Glutamatergic neuron (in vitro differentiated cells): ENCODE results near the gene UTS2. TPM values are rescaled to one million over a fixed set of nuclear protein-coding genes. Genes with fewer than 3 reads are reported as not detected.

Experiments used
- DNase-seq: peaks from one replicate; pipeline ENCODE4 v3.0.0; 2022
- H3K27ac Mint-ChIP-seq: one replicate; pipeline ENCODE4 v1.8.0; 2020; ENCODE audit warnings: mild to moderate bottlenecking, mixed read lengths, inconsistent platforms; ENCODE audit not compliant: unreplicated experiment
- H3K27me3 Mint-ChIP-seq: one replicate; pipeline ENCODE4 v1.8.0; 2020; ENCODE audit warnings: mild to moderate bottlenecking, moderate library complexity, mixed read lengths, inconsistent platforms; ENCODE audit not compliant: unreplicated experiment
- H3K36me3 Mint-ChIP-seq: one replicate; pipeline ENCODE4 v1.8.0; 2020; ENCODE audit warnings: mild to moderate bottlenecking, mixed read lengths, inconsistent platforms; ENCODE audit not compliant: unreplicated experiment
- H3K4me1 Mint-ChIP-seq: one replicate; pipeline ENCODE4 v1.8.0; 2020; ENCODE audit warnings: mild to moderate bottlenecking, low read depth, mixed read lengths, inconsistent platforms; ENCODE audit not compliant: unreplicated experiment
- H3K4me3 Mint-ChIP-seq: one replicate; pipeline ENCODE4 v1.8.0; 2020; ENCODE audit warnings: mild to moderate bottlenecking, mixed read lengths, inconsistent platforms; ENCODE audit not compliant: unreplicated experiment
- H3K9me3 Mint-ChIP-seq: one replicate; pipeline ENCODE4 v1.8.0; 2020; ENCODE audit warnings: mild to moderate bottlenecking, moderate library complexity, mixed read lengths, inconsistent platforms; ENCODE audit not compliant: unreplicated experiment
- total RNA-seq: library from RNA; stranded (reverse); fragmentation: NEBNext Ultra II Directional; extraction: Animal tissue kit (Norgen Biotek cat#: 25700); gene quantifications from one replicate; pipeline ENCODE4 v1.2.1, GENCODE V29; 2021; ENCODE audit not compliant: unreplicated experiment
- TF ChIP-seq, protein P1 (sequence below): fragments of 200-600 bp; sonication (generic); IDR thresholded peaks from one replicate; pipeline ENCODE4 v1.5.0; 2021; ENCODE audit not compliant: partially characterized antibody, unreplicated experiment

UTS2 gene
- total RNA-seq, 1 donor from 2014 or later: not detected

DNA sequence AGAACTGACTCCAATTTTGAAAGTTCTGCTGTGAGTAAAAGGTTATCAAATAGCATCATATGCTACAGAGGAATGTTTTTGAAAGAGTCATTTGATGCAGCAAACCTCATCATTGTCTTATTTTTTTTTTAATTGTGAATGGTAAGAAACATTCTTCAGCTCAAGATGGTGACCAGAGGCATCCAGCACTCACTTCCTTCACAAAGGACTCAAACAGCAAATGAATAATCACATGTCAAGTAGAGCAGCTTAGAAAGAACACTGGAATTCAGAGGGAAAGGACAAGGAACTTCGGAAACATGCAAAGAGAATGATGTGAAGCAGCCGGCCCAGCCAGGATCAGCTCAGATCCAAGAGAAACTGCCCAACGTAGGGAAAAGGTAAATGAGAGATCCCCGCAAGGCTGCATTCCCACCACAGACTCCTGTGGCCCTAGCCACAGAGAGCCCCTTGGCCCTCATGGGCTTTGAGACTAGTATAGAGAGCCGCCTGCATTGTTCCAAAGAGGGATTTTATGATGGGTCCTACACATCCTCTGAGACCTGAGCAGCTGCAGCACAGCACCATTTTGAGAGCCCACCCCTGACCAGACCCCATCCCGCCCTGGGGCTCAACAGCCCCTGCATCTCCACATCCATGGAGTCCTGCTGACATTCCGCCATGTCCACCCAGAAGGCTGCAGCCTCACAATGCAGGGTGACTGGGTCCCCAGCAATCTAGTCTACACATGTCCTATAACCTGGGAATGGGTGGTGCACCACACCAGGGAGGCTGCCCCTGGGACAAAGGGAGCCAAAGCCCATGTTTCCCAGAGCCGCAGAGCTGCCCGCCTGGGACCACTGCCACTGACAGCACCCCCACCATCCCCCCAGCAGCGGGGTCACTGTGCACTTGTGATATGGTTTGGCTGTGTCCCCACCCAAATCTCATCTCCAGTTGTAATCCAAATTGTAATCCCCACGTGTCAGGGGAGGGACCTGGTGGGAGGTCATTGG, 21.2 kb upstream of the UTS2 start:
- H3K9me3 Mint-ChIP-seq: peaks cover 2% of the 10 kb centered on the region
- TF ChIP-seq, protein P1, sequence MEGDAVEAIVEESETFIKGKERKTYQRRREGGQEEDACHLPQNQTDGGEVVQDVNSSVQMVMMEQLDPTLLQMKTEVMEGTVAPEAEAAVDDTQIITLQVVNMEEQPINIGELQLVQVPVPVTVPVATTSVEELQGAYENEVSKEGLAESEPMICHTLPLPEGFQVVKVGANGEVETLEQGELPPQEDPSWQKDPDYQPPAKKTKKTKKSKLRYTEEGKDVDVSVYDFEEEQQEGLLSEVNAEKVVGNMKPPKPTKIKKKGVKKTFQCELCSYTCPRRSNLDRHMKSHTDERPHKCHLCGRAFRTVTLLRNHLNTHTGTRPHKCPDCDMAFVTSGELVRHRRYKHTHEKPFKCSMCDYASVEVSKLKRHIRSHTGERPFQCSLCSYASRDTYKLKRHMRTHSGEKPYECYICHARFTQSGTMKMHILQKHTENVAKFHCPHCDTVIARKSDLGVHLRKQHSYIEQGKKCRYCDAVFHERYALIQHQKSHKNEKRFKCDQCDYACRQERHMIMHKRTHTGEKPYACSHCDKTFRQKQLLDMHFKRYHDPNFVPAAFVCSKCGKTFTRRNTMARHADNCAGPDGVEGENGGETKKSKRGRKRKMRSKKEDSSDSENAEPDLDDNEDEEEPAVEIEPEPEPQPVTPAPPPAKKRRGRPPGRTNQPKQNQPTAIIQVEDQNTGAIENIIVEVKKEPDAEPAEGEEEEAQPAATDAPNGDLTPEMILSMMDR: no peak
- no peaks in the 10 kb centered on the region for H3K4me1 Mint-ChIP-seq
- H3K4me3 Mint-ChIP-seq: no peak overlapping the region
- no peaks in the 10 kb centered on the region for H3K27me3 Mint-ChIP-seq
- H3K36me3 Mint-ChIP-seq: peaks cover 9% of the 10 kb centered on the region
- no peak overlapping the region for H3K27ac Mint-ChIP-seq
- DNase-seq: no peak

DNA sequence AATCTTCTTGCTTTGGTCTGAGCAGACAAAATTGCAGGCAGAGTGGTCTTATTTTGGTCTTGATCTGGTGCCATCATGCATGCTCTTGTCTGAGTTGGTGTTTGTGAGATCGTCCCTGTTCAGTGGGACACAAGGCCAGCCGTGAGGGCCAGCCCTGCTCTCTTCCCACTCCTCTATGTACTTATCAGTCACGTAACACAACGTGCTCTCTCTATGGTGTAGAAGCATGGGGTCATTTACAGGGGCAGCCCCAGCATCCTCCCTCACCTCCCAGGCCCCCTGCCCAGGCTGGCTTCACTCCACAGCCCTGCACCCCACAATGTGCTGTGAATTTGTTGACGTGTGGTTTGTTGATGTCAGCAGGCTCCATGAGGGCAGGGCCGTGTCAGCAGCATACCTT, 18.3 kb upstream of the UTS2 start:
- H3K27me3 Mint-ChIP-seq: no peaks in the 10 kb centered on the region
- H3K36me3 Mint-ChIP-seq: peaks cover 4% of the 10 kb centered on the region
- TF ChIP-seq, protein P1: no peak
- no peak overlapping the region for H3K27ac Mint-ChIP-seq
- no peaks in the 10 kb centered on the region for H3K9me3 Mint-ChIP-seq
- no peak for DNase-seq
- no peak overlapping the region for H3K4me3 Mint-ChIP-seq
- H3K4me1 Mint-ChIP-seq: no peaks in the 10 kb centered on the region

GRCh38 chr1:7869136-7869920, 16.5 kb upstream of the UTS2 start:
- Mint-ChIP-seq H3K36me3 (peaks cover 4% of the 10 kb centered on the region), H3K4me1 (peaks cover under 1% of the 10 kb centered on the region), H3K4me3 (no peak overlapping the region), H3K9me3 (no peaks in the 10 kb centered on the region), H3K27me3 (peaks cover 1% of the 10 kb centered on the region), H3K27ac (no peak overlapping the region)
- TF ChIP-seq, protein P1: no peak
- no peak for DNase-seq

GRCh38 chr1:7868070-7868780, 15.4 kb upstream of the UTS2 start:
- DNase-seq: no peak
- H3K4me1 Mint-ChIP-seq: peaks cover 2% of the 10 kb centered on the region
- H3K4me3 Mint-ChIP-seq: no peak overlapping the region
- H3K9me3 Mint-ChIP-seq: no peaks in the 10 kb centered on the region
- TF ChIP-seq, protein P1: no peak
- peaks cover 4% of the 10 kb centered on the region for H3K36me3 Mint-ChIP-seq
- H3K27me3 Mint-ChIP-seq: peaks cover 1% of the 10 kb centered on the region
- no peak overlapping the region for H3K27ac Mint-ChIP-seq
